CD4-positive, alpha-beta T cell treated with Interleukin-15 for 1 hour (primary cell): Measurements from ENCODE around the gene PTPRN2.
"Not testable (repeated sequence)": the region's sequence is repeated elsewhere in the genome, so short reads cannot be mapped to it uniquely, and the experiment has no call there.

Experiments used
- DNase-seq: peaks from one replicate; pipeline ENCODE4 v3.0.0-alpha.2; 2020

The PTPRN2 gene

DNA sequence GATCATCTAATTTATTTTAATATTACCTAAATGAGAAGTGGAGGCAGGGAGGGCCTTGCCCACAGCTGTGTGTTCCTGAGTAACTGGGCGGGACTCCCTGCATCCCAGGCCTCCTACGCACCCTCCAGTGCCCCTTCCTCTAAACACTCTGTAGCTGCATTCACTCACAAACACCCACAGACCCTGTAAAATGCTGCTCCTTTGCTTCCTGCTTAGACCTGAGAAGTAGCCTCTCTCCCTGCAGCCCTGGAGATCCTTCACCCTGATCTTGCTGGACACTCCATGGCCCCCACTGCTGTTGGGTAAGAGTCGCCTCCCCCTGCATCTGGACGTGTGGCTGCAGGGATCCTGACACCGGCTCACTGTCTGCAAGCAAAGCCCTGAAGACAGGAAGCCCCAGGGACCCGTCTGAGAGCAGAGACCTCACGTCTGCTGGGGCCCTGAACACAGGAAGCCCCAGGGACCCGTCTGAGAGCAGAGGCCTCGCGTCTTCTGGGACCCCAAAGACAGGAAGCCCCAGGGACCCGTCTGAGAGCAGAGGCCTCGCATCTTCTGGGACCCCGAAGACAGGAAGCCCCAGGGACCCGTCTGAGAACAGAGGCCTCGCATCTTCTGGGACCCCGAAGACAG lies 661.0 kb downstream of the PTPRN2 start:
- no peak for DNase-seq

GRCh38 chr7:157926107-157926506 lies 661.5 kb downstream of the PTPRN2 start:
- no peak for DNase-seq

- DNase-seq = no peak
These were observed 662.2 kb downstream of the PTPRN2 start for GRCh38 chr7:157925383-157925875.

DNA sequence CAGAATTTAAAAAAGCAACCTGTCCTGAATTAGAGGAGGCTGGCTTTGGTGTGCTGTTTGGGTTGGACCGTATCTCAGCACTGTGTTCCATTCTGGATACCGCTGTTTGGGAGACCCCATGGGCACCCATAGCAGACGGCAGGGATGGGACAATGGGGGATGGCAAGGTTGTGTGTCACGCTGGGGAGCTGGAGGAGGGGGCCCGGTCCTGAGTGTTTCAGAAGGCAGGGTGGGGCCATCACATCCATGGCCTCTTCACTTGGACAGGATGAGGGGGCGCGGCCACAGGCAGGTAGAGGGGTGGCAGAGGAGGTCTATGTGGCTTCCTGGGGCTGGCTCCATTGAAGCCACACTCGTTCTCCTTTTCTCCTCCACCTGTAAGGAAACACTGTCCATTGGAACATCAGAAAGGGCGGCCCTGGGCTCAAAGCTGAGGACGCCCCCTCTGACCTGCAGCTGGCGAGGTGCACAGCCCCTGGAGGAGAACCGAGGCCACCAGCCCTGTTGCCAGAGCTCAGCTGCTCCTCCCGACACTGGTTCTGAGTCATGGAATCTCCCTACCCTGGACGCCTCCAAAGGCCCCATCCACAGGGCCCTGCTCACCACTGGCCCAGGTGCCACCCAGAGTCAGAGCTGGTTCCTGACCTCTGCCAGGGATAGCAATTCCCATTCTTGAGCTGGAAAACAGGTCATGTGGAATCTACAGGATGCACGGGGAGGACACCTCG lies 663.6 kb downstream of the PTPRN2 start:
- no peak for DNase-seq

DNA sequence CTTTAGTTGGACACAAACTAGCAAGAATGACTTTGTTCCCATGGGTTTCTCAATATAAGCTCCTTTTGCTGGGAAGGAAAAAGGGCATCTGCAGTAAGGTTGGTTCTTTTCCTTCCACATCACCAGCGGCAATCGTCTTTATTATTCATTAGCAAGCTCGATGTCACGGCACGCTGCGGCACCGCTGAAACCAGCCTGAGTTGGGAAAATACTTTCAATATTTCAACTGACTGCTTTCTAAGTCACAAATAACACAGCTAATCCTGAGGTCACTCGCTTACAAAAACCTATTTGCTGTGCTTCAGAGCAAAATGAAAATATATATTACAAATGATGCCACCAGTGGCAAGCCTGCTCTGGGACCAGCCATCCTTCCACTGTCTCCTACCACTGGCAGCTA lies 665.0 kb downstream of the PTPRN2 start:
- DNase-seq = no peak

- DNase-seq = no peak
These were observed 669.1 kb downstream of the PTPRN2 start for GRCh38 chr7:157918326-157919080.

DNA sequence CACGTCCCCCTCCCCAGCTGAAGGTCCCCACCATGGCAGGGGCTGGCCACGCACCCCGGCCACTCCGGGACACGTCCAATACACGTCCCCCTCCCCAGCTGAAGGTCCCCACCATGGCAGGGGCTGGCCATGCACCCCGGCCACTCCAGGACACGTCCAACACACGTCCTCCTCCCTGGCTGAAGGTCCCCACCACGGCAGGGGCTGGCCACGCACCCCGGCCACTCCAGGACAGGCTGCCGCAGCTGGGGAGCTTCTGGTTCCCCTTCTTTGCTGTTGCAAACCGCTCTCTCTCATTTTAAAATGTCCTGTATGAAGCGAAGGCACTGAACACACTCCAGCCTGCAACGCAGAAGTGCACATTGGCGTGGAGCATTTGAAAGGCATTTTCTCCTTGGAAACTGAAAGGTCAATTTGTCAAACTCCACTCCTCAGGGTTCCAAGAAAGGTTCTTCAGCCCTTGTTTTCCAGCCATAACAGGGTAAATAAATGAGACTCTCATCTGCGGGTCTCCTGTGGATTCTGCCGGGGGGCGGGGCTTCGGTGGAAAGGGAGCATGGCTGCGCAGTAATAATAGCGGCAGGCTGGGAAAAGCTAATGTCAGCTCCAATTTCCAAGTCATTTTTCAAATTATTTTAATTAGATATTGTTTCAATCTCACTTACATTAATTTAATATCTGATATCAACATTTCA lies 670.5 kb downstream of the PTPRN2 start:
- no peak for DNase-seq

DNA sequence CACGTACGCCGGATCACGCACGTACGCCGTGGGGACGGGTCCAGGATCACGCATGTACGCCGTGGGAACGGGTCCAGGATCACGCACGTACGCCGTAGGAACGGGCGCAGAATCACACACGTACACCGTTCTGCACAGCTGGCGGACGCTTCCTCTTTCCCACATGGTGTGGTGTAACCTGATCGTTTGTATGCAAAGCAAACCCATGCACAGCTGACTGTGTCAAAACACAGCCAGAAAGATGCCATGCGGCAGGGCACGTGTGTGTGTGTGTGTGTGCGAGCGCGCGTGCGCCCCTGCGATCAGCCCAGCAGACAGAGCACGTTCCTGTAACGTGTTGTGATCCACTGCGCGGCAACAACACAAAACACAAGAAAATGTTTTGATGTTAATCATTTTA lies 677.2 kb downstream of the PTPRN2 start:
- no peak for DNase-seq

DNA sequence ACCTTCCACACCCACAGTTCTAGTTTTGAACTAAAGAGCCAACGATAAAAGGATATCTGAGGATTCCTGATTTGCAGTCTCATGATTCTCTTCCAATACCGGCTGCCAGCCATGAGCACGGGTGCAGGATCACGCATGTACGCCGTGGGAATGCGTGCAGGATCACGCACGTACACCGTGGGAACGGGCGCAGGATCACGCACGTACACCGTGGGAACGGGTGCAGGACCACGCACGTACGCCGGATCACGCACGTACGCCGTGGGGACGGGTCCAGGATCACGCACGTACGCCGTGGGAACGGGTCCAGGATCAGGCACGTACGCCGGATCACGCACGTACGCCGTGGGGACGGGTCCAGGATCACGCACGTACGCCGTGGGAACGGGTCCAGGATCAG lies 677.6 kb downstream of the PTPRN2 start:
- DNase-seq = not testable (repeated sequence)

GRCh38 chr7:157909370-157909769 lies 678.3 kb downstream of the PTPRN2 start:
- DNase-seq = no peak

DNA sequence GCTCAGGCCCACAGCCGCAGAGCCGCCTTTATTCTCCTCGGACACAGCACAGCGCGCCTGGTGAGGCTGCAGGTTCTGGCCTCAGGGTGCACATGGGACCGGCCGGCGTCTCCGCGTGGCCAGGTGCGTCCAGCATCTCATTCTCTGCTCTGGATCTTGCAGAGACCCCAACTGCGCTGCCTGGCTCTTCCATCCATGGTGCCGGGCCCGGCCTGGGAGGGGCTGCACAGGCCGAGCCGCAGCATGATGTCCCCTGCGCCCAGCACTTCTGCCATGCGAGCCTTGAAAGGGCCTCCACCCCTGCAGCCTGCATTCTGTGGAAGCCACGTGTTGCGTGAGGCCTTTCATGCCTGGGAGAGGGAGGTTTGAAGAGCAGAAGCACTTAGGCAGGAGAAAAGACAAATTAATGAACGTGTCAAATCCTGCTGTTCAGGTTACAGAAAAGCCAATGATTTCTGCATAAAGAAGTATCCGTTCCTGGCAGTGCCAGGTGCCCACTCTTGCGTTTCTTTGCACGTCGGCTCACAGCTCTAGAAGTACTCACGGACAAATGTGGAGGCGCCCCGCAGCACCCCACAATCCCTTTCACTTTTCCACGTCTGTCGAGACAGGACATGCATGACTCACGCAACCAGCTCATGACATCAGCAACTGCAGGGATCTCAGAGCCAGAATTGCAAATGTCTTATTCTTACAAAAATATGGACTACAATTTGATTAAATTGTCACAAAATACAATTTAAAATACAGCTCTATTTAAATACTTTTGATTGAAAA lies 679.4 kb downstream of the PTPRN2 start:
- no peak for DNase-seq

DNA sequence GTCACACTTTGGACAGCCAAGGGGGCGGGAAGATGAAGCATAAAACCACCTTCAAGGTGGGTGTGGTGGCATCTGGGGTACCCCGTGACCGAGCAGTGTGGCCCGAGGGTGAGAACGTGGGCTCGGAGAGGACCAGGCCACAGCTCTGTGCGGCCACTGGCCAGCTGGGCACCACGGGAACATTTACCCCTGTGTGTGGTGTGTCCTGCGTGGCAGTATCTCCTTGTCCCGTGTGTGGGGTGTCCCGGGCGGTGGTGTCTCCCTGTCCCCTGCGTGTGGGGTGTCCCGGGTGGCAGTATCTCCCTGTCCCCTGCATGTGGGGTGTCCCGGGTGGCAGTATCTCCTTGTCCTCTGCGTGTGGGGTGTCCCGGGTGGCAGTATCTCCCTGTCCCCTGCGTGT lies 680.5 kb downstream of the PTPRN2 start:
- DNase-seq = no peak

DNA sequence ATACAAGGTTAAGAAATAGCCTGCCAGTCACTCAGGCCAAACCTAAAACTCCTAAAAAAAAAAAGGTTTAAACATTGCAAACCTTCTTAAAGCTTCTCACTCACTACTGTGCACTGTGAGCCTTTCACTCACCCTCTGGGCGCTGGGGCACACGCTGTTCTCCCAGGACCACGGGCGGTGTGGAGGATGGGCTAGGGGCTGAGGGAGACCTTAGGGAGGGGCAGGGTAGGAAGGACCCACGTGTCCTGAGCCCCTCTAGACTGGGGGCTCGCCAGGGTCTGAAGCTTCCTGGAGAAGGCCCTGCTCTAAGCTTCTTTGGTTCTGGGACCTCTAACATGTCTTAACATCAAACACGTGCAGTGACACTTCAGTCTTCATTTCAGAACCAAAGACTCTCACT lies 681.0 kb downstream of the PTPRN2 start:
- no peak for DNase-seq

GRCh38 chr7:157905651-157906461 lies 681.8 kb downstream of the PTPRN2 start:
- no peak for DNase-seq

DNA sequence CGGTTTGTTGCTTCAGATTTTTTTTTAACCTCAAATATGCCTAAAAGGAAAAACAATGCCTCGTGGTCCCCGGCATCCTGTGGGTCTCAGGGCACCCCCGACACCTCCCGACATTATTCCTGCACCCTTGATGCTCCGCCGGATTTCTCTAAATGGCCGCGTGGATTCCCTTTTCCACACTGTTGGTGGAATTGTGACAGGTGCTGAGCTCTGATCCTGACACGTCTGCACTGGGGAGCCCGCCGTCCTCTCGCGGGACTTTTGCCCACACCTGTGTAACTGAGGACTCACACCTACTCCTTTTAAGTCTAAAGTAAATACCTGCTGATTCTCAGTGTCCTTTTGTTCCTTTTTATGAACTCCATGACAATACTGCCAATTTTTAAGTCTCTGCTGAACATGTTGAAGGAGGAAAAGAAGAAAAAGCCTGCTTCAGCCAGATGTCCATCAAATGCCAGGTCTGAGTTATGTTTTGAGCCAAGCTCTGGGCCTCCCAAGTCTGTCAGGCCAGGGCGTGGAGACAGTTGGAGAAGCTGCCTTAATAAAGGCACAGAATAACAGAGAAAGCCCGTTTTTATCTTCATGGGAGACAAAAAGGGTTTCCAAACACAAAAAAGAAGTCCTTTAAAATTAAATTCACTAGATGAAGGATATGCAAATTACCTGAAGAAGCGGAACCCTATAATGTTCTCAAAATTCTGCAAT lies 682.6 kb downstream of the PTPRN2 start:
- DNase-seq = no peak

DNA sequence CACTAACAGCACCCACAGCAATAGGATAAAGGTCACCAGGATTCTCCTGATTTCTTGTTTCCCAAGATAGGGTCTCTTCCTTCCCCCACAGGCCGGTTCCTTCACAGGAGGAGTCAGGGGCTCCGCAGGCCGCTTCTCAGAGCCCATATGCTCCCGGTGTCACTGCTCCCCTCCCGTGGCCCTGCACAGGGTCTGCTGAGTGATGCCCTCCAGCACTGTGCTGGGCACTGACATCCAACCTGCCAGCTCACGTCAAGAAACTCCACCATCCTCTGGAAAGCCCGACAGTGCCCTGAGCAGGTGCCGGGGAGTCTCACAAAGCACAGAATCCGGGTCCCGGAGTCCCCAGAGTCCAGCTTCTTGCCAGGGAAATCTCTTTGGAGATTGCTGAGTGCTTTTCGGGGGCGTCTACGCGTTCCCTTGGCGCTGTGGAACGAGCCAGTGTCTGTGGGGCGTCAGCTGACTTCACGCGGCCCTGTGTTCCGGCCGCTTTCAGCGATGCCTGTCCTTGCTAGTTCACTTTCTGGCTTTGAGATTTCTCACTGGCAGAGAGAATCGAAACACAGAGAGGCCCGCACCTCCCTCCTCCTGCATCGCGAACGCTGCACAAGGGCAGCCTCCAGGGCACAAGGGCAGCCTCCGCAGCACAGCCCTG lies 683.3 kb downstream of the PTPRN2 start:
- no peak for DNase-seq

- DNase-seq = no peak
These were observed 683.9 kb downstream of the PTPRN2 start for GRCh38 chr7:157903710-157904109.

DNA sequence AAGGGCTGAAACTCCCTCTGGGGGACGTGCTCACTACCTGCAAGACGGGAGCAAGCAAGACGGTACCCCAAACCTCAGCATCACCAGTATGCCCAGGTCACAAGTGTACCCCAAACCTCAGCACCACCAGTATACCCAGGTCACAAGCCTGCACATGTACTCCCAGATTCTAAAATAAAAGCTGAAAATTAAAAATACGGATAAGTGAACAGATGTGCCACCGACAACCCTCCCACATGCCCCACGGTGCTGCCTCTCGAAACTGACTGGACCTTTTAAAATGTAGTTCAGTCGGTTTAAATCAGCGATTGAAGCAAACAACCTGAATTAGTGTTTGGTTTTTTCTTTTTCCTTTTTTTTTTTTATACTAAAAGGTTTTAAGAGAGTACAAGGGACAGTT lies 684.3 kb downstream of the PTPRN2 start:
- DNase-seq = no peak

GRCh38 chr7:157901816-157902610 lies 685.6 kb downstream of the PTPRN2 start:
- not testable (repeated sequence) for DNase-seq
